ENCODE measurements around the gene SYMPK. TPM values are rescaled to one million over a fixed set of nuclear protein-coding genes. Genes with fewer than 3 reads are reported as not detected.
"Not testable (repeated sequence)": the region's sequence is repeated elsewhere in the genome, so short reads cannot be mapped to it uniquely, and the experiment has no call there.

SYMPK gene
- total RNA-seq, 2 experiments from 2014 or later = 104 to 109 TPM

DNA sequence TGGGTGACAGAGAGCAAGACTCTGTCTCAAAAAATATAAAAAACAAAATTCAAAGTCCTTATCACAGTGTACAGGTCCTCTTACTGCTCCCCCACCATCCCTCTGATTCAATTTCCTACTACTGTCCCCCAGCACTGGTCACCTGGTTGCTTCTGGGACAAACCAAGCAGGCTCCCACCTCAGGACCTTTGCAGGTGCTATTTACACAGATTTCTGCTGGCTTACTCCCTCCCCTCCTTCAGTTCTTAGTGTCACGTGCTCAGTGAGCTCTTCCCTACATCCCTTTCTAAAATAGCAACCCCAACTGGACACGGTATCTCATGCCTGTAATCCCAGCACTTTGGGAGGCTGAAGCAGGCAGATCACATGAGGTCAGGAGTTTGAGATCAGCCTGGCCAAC is 17.0 kb upstream of the SYMPK start:
- Mint-ChIP-seq H3K36me3 (peaks cover 3% of the 10 kb centered on the region), H3K27me3 (peaks cover 23% of the 10 kb centered on the region), H3K4me1 (peaks cover 29% of the 10 kb centered on the region), H3K27ac (no peak overlapping the region), H3K9me3 (no peaks in the 10 kb centered on the region), H3K4me3 (no peak overlapping the region)
- DNase-seq = no peak

DNA sequence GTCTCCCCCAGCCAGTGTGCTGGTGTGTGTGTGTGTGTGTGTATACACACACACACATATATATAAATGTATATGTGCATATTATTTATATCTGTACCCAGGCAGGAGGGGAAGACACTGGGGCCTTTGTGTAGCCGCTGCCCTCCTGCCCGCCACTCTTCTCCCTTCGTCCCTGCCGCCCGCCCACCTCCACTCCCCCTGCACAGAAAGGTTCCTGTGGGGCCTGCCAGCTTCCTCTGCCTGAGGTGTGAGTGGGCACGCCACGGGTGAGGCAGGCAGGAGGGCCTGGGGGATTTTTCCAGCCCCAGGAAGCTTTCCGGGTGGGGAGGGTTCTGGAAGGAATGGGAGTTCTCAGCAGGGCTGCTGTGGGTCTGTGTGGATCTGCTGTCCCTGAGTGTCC is 16.1 kb upstream of the SYMPK start:
- H3K27ac Mint-ChIP-seq = no peak overlapping the region
- DNase-seq = no peak
- peaks cover 23% of the 10 kb centered on the region for H3K27me3 Mint-ChIP-seq
- H3K4me3 Mint-ChIP-seq = no peak overlapping the region
- no peaks in the 10 kb centered on the region for H3K9me3 Mint-ChIP-seq
- peaks cover 3% of the 10 kb centered on the region for H3K36me3 Mint-ChIP-seq
- peaks cover 29% of the 10 kb centered on the region for H3K4me1 Mint-ChIP-seq

- Mint-ChIP-seq H3K27me3 (peaks cover 23% of the 10 kb centered on the region), H3K27ac (no peak overlapping the region), H3K9me3 (no peaks in the 10 kb centered on the region), H3K36me3 (peaks cover under 1% of the 10 kb centered on the region), H3K4me3 (no peak overlapping the region), H3K4me1 (peaks cover 22% of the 10 kb centered on the region)
- DNase-seq = no peak
Observed at GRCh38 chr19:45878043-45878794, 15.3 kb upstream of the SYMPK start.

- Mint-ChIP-seq H3K4me3 (peak overlapping the region; percentile 52), H3K36me3 (no peaks in the 10 kb centered on the region), H3K27me3 (peaks cover 26% of the 10 kb centered on the region), H3K27ac (peak overlapping the region; percentile 61), H3K9me3 (no peaks in the 10 kb centered on the region), H3K4me1 (peaks cover 15% of the 10 kb centered on the region)
- DNase-seq = peak; percentile 55
Observed at GRCh38 chr19:45876411-45877197, 13.7 kb upstream of the SYMPK start.

DNA sequence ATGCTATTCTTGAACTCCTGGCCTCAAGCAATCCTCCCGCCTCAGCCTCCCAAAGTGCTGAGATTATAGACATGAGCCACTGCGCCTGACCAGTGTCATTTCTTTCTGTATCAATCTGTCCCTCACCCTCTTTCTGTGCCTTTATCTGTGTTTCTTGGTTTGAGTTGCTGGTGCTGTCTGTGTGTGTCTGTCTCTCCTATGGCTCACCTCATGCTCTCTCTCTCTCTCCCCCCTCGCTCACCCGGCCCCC is 13.1 kb upstream of the SYMPK start:
- no peak for DNase-seq
- peak overlapping the region; percentile 52 for H3K4me3 Mint-ChIP-seq
- peaks cover 27% of the 10 kb centered on the region for H3K27me3 Mint-ChIP-seq
- peak overlapping the region; percentile 61 for H3K27ac Mint-ChIP-seq
- H3K36me3 Mint-ChIP-seq = no peaks in the 10 kb centered on the region
- H3K9me3 Mint-ChIP-seq = no peaks in the 10 kb centered on the region
- H3K4me1 Mint-ChIP-seq = peaks cover 12% of the 10 kb centered on the region

- no peak overlapping the region for H3K4me3 Mint-ChIP-seq
Observed at GRCh38 chr19:45874620-45874966, 11.6 kb upstream of the SYMPK start.

DNA sequence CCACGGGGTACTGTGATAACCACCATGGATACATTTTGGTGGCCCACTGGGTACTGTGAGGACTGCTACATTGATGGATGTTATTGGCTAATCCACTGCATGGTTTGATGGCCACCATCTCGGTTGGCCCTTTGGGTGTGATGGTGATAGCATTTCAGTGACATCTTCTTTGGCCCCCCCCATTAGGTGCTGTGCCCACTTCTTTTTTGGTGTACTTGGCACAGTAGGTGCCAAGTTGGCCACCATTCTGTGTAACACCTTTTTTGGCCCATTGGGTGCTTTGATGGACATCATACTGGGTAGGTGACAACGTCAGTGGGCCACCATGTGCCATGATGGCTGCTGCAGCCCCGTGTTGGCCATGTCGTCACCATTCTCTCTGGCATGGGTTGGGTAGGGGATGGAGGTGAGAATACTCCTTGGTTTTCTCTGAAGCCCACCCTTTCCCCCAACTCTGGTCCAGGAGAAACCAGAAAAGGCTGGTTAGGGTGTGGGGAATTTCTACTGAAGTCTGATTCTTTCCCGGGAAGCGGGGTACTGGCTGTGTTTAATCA is 10.3 kb upstream of the SYMPK start:
- Mint-ChIP-seq H3K27me3 (peaks cover 27% of the 10 kb centered on the region), H3K4me3 (no peak overlapping the region), H3K36me3 (no peaks in the 10 kb centered on the region), H3K27ac (no peak overlapping the region), H3K9me3 (no peaks in the 10 kb centered on the region), H3K4me1 (peaks cover 11% of the 10 kb centered on the region)
- DNase-seq = no peak

More at GRCh38 chr19:45874620-45874966, 11.6 kb upstream of the SYMPK start:
- no peak for DNase-seq
- peaks cover 27% of the 10 kb centered on the region for H3K27me3 Mint-ChIP-seq
- no peaks in the 10 kb centered on the region for H3K9me3 Mint-ChIP-seq
- H3K4me1 Mint-ChIP-seq = peaks cover 11% of the 10 kb centered on the region
- no peaks in the 10 kb centered on the region for H3K36me3 Mint-ChIP-seq
- no peak overlapping the region for H3K27ac Mint-ChIP-seq

DNA sequence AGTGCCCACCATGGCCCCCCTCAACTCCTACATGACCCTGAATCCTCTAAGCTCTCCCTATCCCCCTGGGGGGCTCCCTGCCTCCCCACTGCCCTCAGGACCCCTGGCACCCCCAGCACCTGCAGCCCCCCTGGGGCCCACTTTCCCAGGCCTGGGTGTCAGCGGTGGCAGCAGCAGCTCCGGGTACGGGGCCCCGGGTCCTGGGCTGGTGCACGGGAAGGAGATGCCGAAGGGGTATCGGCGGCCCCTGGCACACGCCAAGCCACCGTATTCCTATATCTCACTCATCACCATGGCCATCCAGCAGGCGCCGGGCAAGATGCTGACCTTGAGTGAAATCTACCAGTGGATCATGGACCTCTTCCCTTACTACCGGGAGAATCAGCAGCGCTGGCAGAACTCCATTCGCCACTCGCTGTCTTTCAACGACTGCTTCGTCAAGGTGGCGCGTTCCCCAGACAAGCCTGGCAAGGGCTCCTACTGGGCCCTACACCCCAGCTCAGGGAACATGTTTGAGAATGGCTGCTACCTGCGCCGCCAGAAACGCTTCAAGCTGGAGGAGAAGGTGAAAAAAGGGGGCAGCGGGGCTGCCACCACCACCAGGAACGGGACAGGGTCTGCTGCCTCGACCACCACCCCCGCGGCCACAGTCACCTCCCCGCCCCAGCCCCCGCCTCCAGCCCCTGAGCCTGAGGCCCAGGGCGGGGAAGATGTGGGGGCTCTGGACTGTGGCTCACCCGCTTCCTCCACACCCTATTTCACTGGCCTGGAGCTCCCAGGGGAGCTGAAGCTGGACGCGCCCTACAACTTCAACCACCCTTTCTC is 9.4 kb upstream of the SYMPK start:
- Mint-ChIP-seq H3K36me3 (no peaks in the 10 kb centered on the region), H3K27ac (no peak overlapping the region), H3K4me3 (no peak overlapping the region), H3K27me3 (peaks cover 22% of the 10 kb centered on the region), H3K9me3 (no peaks in the 10 kb centered on the region), H3K4me1 (peaks cover 7% of the 10 kb centered on the region)
- no peak for DNase-seq

GRCh38 chr19:45870798-45871197 is 7.9 kb upstream of the SYMPK start:
- no peak overlapping the region for H3K27ac Mint-ChIP-seq
- DNase-seq = no peak
- no peak overlapping the region for H3K4me3 Mint-ChIP-seq
- peaks cover 20% of the 10 kb centered on the region for H3K27me3 Mint-ChIP-seq
- no peaks in the 10 kb centered on the region for H3K9me3 Mint-ChIP-seq
- no peaks in the 10 kb centered on the region for H3K4me1 Mint-ChIP-seq
- H3K36me3 Mint-ChIP-seq = no peaks in the 10 kb centered on the region

- DNase-seq, H3K36me3 Mint-ChIP-seq, H3K9me3 Mint-ChIP-seq, H3K4me3 Mint-ChIP-seq, H3K27ac Mint-ChIP-seq: not testable (repeated sequence)
- peaks cover 14% of the 10 kb centered on the region for H3K4me1 Mint-ChIP-seq
- peaks cover 38% of the 10 kb centered on the region for H3K27me3 Mint-ChIP-seq
Observed at GRCh38 chr19:45867241-45867640, 4.3 kb upstream of the SYMPK start.

DNA sequence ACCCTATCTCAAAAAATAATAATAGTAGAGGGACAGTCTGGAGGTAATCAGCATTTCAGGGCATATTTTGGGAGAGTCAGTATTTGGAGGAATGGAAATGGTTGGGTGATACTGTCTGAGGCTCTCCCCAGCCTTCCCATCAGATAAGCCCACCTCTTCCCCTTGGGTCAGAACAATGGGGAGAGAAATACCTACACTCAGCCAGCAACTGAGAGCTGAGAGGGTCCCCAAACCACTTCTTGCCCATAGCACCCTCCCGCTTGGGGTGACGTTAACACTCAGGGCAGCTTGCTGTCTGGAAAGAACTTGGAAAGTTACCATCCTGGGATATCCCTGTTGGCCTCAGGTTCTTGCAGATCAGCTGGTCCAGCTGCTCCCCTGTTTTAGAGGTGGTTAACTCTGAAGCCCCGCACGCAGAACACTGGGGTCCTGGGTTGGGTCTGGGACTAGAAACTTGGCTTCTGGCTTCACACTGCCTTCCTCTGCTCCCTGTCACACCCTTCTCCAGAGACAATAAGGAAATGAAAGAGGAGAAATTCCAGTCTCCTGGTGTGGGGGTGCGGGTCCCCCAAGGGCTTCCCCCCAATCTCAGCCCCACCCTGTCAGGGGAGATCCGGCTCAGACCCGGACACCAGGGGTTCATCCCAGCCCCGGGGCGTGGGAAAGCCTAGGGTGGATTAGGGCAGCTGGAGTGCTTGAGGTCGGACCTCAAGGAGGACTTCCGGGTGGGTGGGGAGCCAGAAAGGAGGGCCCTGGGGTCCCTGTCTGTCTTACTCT is 3.6 kb upstream of the SYMPK start:
- DNase-seq = no peak
- peaks cover 7% of the 10 kb centered on the region for H3K36me3 Mint-ChIP-seq
- H3K4me3 Mint-ChIP-seq = no peak overlapping the region
- H3K4me1 Mint-ChIP-seq = peaks cover 14% of the 10 kb centered on the region
- H3K27me3 Mint-ChIP-seq = peaks cover 35% of the 10 kb centered on the region
- no peak overlapping the region for H3K27ac Mint-ChIP-seq
- H3K9me3 Mint-ChIP-seq = no peaks in the 10 kb centered on the region

GRCh38 chr19:45865269-45865948 is 2.5 kb upstream of the SYMPK start:
- Mint-ChIP-seq H3K9me3 (no peaks in the 10 kb centered on the region), H3K4me3 (no peak overlapping the region), H3K27ac (no peak overlapping the region), H3K36me3 (peaks cover 9% of the 10 kb centered on the region), H3K4me1 (peaks cover 21% of the 10 kb centered on the region), H3K27me3 (peaks cover 35% of the 10 kb centered on the region)
- DNase-seq = no peak

- Mint-ChIP-seq H3K4me1 (peaks cover 23% of the 10 kb centered on the region), H3K9me3 (no peaks in the 10 kb centered on the region), H3K36me3 (peaks cover 9% of the 10 kb centered on the region), H3K27ac (no peak overlapping the region), H3K4me3 (peak overlapping the region; percentile 65), H3K27me3 (peaks cover 35% of the 10 kb centered on the region)
- no peak for DNase-seq
Observed at GRCh38 chr19:45864629-45865082, 1.7 kb upstream of the SYMPK start.

Data from activated naive CD8-positive, alpha-beta T cell treated with anti-CD3 and anti-CD28 coated beads for 36 hours (primary cell).